Left lobe of liver (tissue), 1 donor: ENCODE measurements around the gene STAG2. TPM values are rescaled to one million over a fixed set of nuclear protein-coding genes. Genes with fewer than 3 reads are reported as not detected.

Experiments
- total RNA-seq: library from RNA; stranded (reverse); gene quantifications from one replicate; pipeline ENCODE4 v1.2.1, GENCODE V29; 2021
- donor health status: DM: no; HTN: yes; CAD: no.

STAG2 gene
- total RNA-seq, 1 donor from 2014 or later, result 15.2 TPM

Other genes with a start within 250 kb of the STAG2 start
- gene THOC2, start 228.7 kb upstream of the STAG2 start, total RNA-seq, result 20.0 TPM
- gene XIAP, start 101.7 kb upstream of the STAG2 start, total RNA-seq, result 26.8 TPM